Stimulated activated CD4-positive, alpha-beta T cell treated with anti-CD3 and anti-CD28 coated beads, Interleukin-1b, Interleukin-23, amount 100 ng/mL, for 4 hours (primary cell): ENCODE measurements around the gene MAML2.
"Not testable (repeated sequence)": the region's sequence is repeated elsewhere in the genome, so short reads cannot be mapped to it uniquely, and the experiment has no call there.

Experiments
- DNase-seq, 2 donors: peaks; one replicate each; pipeline ENCODE4 v3.0.0-alpha.2; 2020; ENCODE audit warnings: low read depth in 2 of 2

Gene MAML2

DNA sequence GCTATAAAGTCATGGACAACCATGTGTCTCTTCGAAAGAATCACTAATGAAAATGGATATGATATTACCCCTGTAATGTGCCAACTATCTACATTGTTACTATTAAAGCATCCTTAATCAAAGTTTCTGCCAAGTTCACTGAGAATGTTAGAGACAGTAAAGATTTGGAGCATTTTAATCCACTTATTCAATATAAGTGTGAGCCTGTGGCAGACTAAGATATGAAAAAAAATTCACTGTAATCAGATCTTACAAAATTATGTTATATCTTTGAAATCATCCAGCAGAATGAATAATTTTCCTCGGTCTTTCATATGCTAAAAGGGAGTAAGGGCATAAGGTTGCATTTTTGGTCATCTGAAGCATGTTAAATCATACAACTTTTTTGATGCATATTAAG lies 49.9 kb downstream of the MAML2 start:
- no peak for DNase-seq

DNA sequence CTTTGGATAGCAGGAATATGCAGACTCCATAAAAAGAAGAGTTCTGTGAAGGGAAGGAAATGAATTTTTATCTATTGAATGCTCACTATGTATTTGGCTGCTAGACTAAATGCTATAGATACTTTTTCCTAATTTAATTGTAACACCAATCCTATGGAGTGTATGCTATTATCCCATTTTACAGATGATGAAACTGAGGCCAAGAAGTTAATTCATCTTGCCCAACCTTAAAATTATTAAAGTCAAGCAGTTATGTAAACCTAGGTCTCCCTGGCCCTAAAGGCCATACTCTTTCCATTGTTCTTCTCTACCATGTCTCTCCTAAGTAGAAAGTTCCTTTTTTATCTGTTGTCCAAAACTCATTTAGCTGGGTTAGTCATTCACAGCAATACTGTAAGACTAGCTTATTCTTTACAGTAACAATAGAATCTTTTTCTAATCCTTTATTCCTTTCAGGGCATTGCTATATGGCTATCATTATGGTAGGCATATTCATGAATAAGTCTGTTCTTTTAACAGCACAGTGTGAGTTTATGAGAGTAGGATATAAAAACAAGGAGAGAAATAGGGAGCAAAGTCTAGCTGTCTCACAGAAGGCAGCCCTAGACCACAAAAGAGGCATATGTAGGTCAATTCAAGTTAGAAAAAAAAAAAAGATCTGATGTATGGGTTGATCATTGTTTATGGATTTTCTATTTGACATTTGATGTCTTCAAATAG lies 50.5 kb downstream of the MAML2 start:
- no peak for DNase-seq

DNA sequence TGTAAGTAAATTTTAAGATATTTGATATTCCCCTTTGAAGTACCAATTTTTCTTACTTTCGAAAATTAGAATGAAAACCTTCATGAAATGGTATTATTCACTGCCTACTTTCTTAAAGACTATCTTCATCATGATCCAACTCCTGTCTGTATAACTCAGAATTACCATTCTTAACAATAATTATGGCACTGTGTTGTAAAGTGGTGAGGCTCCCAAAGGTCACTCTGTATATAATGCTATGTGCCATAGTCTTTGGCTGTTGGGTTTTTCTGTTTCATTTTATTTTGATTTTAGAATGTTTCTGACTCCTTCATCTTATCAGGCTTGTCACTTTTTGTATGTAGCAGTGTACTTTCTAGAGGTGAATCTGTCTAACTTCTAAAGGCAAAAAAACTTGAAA lies 52.4 kb downstream of the MAML2 start:
- DNase-seq, result no peak

DNA sequence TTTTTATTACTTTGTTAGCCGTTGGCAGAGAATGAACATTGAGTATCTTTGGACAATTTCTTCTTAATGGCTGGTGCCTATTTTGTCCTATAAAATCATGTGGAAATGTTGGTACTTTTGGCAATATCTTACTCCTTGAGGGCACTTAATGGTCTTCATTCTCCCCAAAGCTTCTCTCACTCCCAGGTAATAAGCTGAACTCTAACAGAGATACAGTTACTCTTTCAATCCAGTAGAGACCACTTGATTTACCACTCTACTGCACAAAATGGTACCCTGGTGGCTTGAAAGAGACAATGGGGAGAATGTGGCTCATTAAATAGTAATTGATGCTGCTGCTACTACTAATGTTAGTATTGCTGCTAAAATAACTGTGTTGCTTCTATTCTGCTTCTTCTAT lies 53.0 kb downstream of the MAML2 start:
- no peak for DNase-seq

DNA sequence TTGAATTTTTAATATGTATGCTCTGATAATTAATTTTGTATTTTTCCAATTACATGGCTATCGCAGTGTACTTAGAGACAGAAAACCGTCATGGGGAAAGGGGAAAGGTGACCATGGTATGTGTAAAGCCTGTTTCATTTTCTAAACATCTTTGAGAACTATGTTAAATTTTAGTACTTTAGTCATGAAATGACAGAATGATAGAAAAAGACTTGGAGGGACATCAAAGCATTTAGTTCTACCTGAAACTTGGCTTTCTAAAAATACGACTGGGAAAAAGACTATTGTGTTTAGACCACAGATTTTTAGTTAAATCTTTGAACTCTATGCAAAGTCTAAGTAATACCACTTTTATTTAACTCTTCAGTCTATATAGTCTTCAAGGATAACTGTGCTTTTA lies 54.1 kb downstream of the MAML2 start:
- DNase-seq, result no peak

DNA sequence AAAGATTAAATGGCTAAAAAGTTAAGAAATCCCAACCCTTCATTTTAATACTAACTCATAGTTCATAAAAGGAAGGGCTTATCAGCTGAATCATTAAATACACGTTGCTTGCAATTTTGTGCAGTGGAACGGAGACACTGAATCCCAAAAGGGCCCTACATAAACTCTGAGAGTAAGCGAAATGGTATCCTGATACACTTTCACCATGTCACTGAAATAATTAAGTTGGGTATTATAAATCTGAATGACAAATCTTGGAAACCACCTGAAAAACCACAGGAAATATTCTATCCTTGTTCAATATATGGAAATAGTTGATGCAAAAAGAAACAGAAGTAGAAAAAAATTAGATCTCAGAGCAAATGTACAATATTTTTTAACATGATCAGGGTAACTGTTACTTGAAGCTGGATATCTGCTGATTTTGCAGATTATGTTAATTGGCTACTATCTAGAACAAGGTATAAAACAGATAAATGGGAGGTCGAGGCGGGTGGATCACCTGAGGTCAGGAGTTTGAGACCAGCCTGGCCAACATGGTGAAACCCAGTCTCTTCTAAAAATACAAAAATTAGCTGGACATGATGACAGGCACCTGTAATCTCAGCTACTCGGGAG lies 55.1 kb downstream of the MAML2 start:
- no peak for DNase-seq

DNA sequence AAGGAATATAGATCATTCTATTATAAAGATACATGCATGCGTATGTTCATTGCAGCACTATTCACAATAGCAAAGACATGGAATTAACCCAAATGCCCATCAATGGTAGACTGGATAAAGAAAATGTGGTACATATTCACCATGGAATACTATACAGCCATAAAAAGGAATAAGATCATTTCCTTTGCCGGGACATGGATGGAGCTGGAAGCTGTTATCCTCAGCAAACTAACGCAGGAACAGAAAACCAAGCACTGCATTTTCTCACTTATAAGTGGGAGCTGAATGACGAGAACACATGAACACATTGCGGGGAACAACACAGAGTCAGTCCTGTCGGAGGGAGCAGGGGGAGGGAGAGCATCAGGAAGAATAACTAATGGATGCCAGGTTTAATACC lies 57.0 kb downstream of the MAML2 start:
- not testable (repeated sequence) for DNase-seq

DNA sequence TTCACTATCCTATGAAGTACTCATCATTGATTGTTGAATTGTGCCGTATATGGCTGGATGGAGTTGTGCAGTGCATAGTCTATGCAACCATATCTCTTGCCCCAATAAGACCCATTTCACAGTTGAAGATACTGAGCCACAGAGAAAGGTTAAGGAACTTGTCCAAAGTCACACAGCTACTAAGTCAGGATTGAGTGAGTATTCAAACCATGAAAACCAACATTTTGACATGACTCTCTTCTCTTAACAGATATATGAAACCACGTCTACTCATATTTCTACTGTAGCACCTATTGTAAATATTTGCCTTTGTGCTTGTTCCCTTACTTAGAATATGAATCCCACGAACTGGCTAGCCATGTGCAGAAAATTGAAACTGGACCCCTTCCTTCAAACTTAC lies 58.1 kb downstream of the MAML2 start:
- no peak for DNase-seq

DNA sequence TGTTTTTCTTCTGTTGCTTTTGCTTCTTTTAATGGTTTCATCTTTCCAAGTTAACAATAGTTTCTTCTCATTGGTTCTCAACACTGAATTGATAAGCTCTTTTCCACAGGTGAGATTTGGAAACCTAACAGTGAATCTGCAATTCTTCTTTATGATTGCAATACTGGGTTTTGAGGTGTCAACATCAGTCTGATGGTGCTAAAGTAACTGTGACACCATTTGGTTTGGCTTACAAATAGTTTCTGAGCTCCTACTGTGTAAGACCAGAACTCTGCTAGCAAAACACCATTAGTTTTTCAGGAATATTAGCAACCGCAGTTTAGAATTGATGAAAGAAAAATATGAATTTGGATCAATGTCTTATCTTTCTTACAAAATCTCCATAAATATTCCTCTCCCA lies 58.6 kb downstream of the MAML2 start:
- DNase-seq, result no peak

DNA sequence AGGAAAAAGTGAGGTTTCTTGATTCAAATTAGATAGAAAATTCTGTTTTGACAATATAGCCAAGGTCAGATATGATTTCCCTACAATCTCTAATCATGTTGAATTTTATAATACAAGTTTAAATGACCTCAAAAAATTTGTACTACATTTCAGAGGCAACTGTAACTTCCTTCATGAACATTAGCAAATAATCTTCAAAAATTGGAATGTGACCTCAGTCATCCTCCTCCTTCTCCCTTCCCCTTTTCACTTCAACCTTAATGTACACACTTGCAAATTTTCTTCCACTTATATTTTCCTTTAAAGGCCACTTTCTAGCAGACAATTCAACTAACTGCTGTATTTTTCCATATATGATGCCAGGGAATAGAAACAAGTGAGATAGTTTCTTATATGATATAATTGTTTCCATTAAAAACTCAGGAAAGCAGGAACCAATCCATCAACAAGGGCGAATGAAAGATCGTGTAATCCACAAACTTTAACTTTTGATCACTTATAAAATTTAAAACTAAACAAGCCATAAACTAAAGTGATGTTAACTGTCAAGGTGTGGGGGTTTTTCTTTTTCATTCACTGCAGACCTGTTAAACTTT lies 60.3 kb downstream of the MAML2 start:
- no peak for DNase-seq

DNA sequence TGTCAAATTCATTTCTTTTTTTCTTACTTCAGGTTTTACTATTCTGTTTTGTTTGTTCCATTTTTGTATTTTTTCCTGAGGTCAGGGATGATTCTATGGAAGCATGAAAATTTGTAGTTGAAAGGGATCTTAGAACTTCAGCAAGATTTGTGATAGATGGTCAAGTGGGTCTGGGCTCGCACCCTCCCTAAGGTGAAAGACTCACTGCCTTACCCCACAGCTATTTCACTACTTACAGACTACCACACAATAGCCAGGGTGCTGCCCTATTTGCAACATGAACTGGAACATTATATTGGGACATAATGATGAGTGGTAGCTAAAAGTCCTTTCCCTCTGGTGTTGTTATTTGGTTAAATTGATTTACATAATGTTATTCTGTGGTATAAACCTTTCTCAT lies 62.6 kb downstream of the MAML2 start:
- DNase-seq, result no peak

DNA sequence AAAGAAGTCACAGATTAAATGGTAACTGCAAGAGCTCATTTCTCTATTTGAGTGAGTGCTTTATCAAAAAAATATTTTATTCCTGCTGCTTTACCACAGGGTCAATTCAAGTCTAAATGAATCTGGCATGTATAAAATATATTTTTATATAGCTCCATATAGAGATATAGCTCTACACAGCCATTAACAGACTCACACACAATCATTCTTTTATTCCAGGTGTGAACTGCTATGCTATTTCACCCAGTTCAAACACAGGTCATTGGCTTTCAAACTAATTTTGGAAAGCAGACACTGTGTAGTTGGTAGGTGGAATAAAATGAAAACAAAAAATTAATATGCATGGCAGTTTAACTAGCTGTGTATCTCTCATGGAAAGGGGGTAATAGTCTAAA lies 63.1 kb downstream of the MAML2 start:
- DNase-seq, result no peak

DNA sequence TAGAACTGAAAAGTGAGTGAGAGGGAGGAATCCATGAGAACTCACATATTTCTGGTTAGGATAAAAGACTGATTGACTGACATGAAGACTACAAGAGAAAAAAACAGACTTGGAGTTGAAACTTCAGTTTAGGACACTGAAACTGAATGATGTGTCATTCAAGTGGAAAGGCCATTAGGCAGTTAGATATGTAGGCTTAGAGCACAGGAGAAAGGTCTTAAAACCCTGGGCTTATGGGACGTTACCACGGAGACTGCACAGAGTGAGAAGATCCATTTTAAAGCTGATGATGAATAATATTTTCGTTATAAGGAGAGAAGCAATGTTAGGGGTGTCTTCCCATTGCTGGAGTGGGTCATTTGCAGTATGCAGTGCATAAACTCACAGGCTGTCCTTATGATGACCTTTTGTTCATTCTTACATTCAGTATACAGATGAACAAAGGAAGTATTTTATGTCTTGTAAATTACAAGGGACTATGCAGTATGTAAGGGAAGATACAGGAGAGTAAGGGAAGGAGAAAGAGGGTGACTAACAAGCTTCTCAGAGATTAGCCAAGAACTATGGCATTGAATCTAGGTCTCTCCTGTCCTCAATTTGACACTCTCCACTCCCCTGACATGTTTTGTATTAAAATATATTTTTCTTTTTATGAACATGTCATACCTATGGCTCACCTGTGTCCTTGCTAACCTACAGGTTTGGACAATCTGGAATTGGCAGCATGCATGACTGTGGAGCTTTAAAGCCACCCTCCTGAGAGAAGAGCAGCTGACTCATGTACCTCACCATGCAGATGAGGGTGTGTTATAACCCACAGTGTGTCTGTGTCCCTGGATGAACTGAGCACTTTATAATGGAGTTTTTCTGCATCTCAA lies 63.7 kb downstream of the MAML2 start:
- no peak for DNase-seq

DNA sequence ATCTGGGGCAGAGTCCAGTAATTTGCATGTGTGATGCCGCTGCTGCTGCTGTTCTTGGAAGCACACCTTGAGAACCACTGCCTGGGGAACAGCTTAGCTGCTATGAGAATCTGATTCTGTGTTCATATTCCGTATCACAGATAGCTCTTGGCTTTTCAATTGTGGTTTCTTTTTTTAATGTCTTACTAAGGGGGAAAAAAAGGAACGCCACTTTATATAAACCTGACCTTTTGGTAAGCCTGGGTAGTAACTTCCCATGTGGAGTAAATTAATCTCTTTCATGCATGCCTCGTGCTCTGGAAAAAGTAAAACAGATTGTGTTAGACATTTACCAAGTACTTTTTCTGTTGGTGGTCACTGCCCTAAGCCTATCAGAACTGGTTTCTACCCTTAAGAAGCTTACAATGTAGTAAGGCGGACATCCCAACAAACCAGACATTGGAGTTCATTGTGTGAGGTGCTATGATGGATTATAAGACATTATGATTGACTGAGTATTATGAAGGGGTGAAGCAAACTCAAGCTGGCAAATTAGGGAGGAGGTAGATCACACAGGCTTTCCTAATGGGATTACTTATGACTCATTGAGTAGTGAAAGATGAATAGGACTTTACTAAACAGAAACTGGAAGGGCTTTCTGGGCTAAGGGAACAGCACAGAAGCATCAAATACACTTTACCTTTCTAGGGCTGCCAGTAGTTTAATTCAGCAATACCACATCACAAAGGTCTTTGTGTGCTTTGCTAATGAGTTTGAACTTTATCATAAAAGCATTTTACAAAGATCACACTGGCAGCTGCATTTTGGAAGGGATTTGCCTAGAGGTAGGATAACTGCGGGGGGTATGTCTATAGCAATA lies 64.7 kb downstream of the MAML2 start:
- no peak for DNase-seq

DNA sequence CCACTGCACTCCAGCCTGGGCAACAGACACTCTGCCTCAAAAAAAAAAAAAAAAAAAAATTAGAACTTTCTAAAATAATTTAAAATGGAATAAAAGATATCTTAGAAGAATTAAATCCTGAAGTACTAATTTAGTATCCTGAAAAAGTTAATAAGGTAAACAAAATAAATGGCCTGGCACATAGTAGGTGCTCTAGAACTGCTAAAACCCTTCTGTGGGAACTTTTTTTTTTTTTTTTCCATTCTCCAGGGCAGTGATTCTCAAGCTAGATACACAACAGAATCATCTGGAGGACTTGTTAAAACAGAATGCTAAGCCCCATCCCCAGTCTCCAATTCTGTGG lies 65.3 kb downstream of the MAML2 start:
- no peak for DNase-seq

DNA sequence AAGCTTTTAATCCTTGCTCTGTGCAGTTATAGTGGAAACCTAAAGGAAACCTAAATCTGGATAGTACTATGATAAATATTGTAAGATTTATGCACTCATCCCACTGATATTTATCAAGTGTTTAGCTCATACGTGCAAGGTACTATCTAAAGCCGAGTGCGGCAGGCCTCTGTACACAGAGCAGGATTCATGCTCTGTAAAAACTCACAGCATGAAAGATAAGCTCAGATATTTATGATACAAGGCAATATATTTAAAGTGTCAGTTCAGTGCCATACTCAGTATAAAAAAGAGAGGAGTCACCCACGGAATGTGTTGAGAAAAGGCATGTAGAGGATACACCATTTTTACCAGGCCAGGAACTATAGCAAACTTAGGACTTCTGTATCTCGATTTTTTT lies 66.2 kb downstream of the MAML2 start:
- DNase-seq, result no peak

DNA sequence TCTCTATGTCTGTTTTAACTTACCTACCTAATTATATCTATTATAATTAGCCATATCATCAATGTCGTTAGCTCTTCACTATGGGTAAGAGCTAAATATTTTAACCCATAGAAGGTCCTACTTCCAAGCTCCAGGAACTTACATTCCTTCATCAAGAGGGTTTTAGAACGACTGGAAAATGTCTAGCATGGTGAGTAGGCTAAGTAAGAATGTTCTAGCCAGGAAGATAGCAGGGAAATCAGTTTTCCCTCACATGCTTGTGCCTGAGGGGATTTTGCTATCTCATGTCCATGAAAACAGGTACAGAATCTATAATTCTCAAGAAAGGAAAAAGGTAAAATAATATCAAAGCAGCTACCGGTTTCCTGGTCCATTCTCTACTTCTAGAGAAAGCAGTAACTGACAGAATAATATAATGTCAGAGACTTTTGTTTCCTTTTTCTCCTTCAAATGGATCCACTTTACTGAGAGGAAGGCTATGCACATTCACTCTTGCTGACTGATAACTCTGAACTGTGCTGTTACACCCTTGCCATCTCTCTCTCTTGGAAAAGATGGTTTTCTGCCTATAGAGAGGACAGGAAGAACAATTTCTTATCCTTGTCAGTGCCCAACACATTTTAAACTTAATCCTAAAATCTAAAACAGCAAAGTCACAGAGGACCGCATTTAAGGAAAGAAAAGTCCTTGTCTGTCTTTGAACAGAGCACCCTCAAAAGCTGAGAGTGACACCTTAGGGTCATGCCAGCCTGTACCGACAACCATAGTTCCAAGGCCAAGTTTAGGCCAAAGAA lies 67.0 kb downstream of the MAML2 start:
- DNase-seq, result no peak

DNA sequence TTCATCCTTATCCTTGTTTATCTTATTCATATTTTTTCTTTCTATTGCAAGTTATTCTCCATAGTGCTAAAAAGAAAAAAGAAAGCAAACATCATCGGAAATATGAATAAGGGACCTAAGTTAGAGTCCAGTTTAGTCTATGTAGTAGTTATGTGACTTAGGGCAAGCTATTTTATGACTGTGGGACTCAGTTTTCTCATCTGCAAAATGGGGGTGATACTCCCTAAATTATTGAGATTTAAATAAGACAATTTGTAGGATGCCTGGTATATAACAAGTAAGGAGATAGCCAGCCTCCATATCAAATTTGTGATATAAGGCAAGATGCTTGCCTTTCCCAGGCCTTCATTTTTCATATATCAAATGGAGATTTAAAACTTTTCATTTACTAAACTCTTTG lies 69.5 kb downstream of the MAML2 start:
- no peak for DNase-seq

DNA sequence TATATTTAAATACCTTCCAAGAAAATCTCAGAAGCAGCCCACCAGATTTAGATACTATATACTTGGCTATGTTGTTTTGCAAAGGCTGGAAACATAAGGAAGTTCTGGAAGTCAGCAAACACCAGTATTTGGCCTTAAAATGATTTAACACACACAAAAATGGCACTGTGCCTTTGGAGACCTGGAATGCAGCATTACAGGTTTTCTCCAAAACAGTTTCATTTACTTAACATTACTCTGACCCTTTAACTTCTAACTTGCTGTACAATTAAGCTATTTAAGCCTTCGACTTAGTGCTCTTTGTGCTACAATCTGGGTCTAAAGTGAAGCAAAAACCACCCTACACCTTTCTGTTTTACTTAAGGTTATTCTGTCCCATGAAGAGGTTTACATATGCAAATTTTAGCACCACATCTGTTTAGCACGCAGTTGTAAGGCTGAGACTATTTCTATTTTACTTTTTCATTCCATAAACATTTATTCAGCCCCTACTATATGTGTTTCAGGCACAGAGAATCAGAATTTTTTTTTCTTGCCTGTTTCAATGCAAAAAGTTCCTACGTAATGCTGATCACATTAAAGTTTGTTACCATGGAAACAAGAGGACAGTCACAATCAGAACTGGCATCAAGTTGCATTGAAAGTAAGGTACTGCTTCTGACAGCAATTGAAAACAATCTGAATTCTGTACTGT lies 70.3 kb downstream of the MAML2 start:
- DNase-seq, result no peak

DNA sequence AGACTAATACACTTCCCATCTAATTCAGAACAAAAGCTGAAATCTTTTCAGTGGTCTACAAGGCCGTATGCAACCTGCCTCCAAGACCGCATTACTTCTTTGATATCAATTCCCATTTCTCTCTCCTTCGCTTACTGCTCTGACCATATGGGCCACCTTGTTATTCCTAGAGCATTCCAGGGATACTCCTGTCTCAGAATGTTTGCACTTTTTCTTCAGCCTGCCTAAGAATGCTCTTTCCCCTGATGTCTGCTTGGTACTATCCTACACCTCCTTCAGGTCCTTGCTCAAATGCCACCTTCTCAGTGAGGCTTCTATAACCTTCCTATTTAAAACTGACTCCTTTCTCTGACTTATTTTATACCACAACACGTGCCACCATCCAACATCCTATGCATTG lies 71.2 kb downstream of the MAML2 start:
- DNase-seq, result no peak
